NCI-H2107 treated with DMSO at 0.1 percent for 48 hours (cell line): ENCODE data around the gene MBLAC1.

Source experiments
- DNase-seq: peaks from one replicate; lab custom pipeline; 2025; ENCODE audit not compliant: unreplicated experiment; lab: John Stamatoyannopoulos, UW

MBLAC1 gene

DNA sequence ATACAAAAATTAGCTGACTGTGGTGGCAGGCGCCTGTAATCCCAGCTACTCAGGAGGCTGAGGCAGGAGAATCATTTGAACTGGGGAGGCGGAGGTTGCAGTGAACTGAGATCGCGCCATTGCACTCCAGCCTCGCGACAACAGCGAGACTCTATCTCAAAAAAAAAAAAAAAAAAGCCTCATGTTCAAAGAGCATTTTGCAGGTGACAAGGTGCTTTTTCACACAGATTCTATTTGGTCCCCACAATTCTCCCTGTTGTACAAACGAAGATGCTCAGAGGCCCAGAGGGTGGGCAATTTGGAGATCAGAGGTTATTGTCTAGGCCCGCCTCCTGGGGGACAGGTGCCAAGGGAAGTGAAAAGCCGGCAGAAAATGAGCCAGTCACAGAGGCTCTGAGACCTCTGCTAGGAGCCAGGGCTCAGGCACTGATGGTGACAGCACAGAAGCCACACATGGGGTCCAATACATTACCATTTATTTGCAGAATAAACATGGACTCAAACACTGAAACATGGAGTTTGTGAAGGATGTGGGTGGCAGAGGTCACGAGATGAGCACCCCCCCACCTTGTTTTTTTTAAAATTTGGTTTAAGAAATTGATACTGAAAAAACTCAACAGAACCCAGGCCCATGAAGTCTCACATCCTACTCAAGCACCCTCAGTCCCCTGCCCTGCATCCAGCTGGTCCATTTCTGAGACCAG is 42.5 kb downstream of the MBLAC1 start:
- DNase-seq = no peak

GRCh38 chr7:100170101-100170897 is 43.5 kb downstream of the MBLAC1 start:
- DNase-seq = no peak

DNA sequence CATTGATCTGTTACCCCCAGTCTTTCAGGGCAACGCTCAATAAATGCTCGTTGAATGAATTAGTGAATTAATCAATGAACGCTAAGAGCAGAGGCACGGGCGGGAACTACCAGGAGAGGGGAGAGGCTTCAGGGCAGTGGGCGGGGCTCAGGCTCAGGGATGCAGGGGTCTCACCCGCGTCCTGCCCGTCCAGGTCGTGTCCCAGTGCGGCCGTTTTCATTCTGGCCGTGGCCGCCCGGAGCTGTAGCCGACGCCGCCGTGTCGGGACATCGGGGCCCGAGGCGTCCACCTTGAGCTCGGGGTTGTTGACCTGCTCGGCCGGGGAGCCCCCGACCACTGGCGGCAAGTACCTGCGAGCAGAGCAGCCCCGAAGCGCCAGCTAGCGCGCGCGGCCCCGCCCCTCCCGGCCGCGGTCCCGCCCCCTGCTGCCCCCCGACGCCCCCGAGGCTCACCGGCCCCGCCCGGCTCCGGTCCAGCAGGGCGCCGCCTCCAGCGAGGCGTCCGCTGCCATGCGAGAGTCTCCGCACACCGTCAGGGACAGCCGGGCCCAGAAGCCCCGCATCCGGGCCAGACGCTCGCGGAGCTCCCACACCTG is 44.4 kb downstream of the MBLAC1 start:
- DNase-seq = no peak

- DNase-seq = no peak
These were observed 45.1 kb downstream of the MBLAC1 start for GRCh38 chr7:100171840-100172239.

DNA sequence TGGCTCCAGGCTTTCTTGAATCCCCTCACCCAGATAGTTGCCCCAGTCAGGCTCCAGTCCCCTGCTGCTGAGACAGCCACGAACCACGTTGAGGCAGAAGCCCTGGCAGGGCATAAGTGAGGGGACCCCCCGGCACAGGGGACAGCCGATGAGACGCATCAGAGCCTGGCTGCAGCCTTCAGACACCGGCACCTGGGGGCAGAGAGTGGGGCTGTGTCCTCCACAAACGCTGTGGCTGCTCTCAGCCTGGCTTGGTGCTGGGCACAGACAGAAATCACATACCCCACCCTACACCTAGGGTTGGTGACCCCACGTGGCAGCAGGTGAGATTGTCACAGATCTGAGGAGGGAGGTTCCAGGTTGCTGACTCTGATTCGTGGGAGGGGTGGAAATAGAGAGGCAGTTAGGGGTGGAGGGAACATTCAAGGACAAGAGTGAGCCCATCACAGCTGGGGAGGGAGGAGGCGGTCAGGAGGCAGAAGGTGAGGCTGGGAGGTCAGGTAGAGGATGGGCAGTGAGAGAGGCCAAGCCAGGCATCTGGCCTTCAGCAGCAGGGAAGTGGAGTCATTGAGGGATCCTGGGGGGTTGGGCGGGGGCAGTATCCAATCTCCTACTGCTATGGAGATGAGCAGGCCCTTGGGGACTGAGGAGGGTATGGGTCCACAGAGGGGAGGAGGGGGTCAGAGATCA is 47.2 kb downstream of the MBLAC1 start:
- DNase-seq = no peak

- no peak for DNase-seq
These were observed 47.8 kb downstream of the MBLAC1 start for GRCh38 chr7:100174582-100174981.

- DNase-seq = no peak
These were observed 48.6 kb downstream of the MBLAC1 start for GRCh38 chr7:100175296-100175935.

DNA sequence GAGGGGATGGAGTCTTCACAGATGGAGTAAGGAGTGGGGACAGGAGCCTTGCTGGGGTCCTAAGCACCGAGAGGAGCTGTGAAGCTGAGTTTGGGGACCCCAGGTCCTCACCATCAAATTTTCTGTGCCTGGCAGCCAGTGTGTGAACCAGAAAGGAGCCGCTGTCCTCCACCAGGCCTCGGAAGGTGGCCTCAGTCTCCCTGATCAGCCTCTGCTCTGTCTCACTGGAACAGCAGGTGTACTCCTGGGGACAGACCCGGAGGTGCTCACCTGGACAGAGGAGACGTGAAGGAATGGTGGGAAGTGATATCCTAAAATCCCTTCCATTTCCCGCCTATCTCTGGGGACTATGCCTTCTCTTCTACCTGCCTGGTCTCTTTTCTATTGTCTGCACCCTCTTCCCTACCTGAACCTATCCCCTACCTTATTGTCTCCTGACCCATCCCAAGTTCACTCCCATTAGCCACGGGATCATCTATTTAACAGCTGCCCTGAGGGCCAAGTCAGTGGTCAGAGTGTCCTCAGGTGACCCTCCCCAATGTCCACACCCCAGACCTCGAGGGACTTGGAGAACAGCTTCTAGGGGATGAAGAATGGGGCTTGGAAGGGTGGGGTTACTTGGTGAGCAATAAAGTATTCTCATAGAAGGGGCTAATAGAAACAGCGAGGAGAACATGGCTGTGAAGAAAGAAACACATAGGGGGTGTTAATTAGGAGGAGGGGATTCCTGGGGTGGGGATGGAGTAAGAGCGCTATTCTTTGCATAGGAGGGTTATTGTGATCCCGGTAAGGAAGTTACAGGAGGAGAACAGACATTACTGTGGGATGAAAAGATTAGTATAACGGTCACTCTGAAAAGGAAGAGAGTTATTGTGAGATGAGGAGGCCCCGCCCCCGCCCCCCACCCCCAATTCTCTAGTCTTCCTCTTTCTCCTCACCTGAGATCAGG is 49.6 kb downstream of the MBLAC1 start:
- no peak for DNase-seq

- peak; percentile 96 for DNase-seq
These were observed 50.6 kb downstream of the MBLAC1 start, which contains the start of the genes GPC2 and STAG3 for GRCh38 chr7:100177045-100178001. Gene GPC2, minus strand, starts transcription at chr7:100177381. Its CDS starts 182 bp downstream, at chr7:100177199. Gene STAG3, plus strand, starts transcription at chr7:100177918. Its CDS starts 2,639 bp downstream, at chr7:100180557.
